Glomerular visceral epithelial cell (primary cell): Measurements from ENCODE around the gene PCNX2.
"Not testable (repeated sequence)": the region's sequence is repeated elsewhere in the genome, so short reads cannot be mapped to it uniquely, and the experiment has no call there.

Source experiments
- DNase-seq: peaks from one replicate; pipeline ENCODE4 v3.0.0-alpha.2; 2016; ENCODE audit errors: extremely low spot score

The PCNX2 gene

DNA sequence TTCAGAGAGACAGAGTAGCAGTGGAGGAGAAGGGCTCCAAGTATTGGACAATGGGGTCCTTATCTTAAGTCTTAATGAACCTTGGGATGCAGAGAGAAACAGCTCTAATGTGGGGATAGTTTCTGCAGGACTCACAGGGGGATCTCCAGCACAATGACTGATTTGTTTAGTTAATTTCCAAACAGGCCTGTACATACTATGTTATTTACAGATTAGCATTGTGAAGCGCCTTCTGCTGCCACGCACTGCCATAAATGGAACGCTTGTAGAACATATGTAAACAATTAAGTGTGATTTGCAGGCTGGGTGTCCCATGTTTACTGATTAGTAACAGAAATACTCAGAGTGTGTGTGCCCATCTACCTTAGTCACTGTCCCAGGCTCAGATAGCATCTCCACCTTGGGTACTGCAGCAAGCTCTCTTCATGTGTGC lies 289.0 kb downstream of the PCNX2 start:
- DNase-seq = no peak

DNA sequence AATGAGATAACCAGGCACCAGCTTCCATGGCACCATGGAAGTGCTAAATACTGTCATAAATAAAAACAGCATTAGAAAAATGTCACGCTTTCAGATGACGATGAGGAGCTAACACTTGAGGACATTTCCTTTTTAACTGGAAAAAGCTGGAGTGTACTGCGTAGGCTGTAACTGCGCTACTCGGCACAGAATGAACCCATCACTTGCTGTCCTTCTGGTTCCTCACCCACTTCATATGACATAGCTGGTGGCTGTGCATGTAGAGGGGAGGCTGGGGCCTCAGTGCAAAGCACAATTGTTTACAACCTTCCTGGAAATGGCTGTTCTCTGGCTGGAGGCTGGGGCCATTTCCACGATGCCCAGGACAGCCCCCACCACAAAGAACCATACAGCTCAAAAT lies 289.4 kb downstream of the PCNX2 start:
- DNase-seq = no peak

DNA sequence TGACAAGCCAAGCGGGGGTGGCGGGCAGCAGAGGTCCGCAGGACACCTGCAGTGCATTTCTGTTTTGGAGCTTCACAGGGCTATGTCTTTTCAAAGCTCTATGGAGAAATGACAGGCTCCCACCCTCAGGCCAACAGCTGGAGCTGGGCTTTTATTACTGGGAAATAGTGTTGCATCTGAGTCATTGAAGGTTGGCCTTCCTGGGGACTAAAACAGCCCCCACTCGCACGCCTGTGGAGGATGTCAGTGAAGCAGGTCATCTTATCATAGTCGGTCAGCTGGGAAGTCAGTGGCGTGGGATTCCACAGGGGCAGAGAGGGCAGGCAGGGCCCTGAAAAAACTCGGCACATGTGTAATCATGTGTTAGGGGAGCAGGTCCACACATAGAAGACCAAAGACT lies 289.8 kb downstream of the PCNX2 start:
- peak; percentile 77 for DNase-seq

DNA sequence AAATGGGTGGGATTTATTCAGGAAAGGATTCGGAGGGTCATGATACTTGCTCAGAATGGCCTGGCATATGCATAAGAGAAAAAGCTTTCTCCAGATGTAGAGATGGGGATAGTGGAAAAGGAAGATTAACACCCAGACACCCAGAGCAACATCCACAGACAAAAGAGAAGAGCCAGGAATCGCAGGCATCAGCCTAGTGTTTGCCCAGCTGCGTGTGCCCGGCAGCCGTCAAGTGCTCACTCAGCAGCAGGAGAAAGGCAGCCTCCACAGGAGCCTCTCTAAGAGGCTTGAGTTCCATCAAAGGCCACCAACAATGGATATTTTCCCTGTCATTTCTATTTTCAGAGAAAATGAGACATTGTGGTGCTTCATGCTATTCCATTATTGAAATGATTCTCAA lies 290.4 kb downstream of the PCNX2 start:
- no peak for DNase-seq

DNA sequence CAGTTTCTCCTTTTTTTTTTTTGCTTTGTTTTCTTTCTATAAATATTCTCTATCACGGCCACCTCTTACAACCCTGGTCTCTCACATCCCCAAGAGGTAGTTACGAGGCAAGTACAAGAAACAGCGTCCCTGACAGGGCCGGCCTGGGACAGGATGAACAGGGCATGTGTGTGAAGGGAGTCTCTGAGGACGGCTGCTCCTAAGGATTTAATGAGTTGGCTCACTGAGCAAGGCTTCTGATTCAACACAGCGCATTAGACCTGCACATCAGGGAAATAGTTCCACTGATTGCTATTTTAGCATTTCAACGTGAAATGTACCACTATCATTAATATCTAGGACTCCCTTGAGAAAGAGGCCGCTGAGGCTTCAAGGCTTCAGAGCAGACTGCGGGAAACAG lies 291.1 kb downstream of the PCNX2 start:
- no peak for DNase-seq

DNA sequence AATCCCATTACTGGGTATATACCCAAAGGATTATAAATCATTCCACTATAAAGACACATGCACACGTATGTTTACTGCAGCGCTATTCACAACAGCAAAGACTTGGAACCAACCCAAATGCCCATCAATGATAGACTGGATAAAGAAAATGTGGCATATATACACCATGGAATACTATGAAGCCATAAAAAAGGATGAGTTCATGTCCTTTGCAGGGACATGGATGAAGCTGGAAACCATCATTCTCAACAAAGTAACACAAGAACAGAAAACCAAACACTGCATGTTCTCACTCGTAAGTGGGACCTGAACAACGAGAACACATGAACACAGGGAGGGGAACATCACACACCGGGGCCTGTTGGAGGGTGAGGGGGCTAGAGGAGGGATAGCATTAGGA lies 291.9 kb downstream of the PCNX2 start:
- DNase-seq = not testable (repeated sequence)

DNA sequence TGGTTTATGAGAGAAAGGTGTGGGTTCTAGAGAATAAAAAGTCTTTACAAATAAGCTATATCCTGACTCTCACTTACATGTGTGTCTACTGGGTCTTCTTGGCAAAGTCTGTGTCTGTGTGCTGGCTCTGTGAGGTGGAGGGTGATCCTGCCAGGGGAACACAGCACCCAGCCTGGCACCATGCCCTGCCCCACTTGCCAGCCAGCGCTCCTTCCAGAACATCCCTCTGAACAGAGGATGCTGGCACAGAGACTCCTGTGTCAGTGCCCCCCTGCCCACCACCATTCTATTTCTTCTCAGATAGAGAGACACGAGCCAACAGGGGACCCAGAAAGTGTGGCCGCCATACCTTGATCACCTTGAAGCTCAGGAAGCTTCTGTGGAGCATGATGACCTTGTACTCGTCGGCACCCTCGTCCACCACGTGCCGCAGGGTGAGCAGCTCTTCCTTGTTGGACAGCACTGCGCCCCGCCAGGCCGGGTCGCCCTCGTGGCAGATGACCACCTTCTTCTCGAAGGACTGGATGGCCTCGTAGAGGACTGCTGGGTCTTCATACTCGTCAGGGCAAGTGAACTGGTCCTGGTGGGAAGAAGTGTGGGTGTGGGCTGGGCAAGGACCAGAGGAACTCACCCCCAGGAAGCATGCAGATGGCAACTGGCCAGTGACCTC lies 295.4 kb downstream of the PCNX2 start:
- DNase-seq = no peak

DNA sequence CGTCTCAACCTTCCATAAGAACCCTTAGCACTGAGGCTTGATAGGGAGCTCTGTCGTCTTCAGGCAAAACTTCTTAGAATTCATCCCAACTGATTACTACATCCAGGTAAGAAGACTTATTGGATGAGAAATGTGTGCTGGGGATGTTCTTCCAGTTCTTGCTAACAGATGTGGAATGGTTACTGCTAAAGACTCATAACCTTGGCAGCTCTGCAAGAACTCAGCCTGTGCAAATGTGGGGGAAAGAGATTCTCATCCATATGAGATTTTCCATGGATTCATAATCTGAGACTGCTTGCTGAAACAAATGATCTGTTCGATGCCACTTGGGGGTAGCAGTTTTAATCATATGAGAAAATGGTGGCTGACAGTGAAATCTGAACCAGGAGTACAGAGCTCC lies 296.9 kb downstream of the PCNX2 start:
- no peak for DNase-seq

DNA sequence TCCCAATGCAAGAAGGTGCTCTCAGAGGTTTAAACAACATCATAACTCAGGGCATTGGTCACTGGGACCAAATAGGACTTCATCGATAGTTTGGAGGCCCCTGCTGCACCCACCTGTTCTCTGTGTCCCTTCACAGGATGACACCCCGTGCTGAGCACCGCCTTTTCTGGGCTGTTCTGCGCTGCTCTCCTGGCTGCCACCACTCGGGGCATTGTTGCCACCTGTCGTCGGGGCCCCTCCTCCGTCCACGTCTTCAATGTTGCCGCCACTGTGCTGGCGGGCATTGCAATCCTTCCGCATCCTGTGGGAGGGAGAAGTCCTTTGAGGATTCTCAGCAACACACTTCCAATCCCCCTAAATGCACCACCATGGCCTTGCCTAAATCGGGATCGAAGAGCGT lies 297.4 kb downstream of the PCNX2 start:
- DNase-seq = no peak

DNA sequence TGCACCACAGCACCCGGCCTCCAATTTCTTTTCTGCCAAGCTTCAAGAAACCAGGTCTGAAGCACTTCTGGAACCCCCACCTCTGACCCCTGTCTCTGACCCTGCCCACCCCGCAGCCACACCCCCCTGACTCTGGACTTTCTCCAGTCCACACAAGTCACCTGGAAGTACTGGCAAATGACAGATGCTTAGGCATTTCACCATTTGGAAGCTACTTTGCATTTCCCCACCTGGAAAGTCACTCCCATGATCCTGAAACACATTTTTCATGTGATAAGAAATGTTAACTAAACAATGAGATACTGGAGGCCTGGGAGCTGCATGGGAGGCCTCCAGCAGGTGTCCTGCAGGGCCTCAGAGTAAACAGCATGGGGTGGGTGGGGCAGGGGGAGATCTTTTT lies 299.4 kb downstream of the PCNX2 start:
- no peak for DNase-seq

DNA sequence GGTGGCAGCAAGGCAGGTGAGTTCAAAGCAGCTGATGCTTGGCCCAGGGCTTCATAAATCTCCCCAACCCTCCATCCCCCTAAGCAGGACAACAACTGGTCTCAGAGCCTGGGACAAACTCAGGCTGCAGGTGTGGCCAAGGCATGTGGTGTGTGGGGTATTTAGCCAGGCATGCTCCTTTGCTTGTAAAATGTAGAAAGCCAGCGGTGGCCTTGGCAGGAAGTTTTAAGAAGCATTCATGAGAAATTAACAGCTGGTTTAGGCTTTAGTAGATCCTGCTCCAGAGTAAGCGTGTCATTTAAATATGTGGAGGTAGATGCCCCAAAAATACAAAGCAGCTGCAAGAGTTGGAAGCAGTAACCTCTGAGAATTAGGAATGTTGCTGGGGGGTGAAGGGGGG lies 300.3 kb downstream of the PCNX2 start:
- no peak for DNase-seq

DNA sequence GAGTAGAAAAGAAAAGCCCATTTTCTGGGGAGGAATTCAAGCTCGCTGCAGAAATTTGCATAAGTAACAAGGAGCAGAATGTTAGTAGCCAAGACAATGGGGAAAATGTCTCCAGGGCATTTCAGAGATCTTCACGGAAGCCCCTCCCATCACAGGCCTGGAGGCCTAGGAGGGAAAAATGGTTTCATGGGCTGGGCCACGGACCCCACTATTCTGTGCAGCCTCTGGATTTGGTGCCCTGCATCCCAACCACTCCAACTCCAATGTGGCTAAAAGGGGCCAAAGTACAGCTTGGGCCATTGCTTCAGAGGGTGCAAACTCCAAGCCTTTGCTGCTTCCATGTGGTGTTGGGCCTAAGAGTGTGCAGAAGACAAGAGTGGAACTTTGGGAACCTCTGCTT lies 302.0 kb downstream of the PCNX2 start:
- no peak for DNase-seq

DNA sequence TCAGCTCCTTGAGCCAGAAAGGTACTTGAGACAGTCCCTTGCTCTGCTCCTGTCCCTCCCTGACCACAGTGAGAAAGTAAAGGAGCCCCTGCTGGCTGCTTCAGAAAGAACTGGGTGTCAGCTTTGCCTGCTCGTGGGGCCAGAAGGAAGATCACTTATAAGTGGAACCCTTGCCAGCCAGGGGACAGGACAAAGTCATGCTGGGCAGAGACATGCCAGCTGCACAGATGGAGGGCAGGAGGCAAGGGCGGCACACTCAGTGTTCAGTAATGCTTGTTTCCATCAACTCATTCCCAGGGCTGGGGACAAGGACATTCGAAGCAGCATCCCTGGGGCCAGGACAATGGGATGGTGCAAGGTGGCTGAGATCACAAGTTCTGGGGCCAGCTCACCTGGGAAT lies 303.3 kb downstream of the PCNX2 start:
- DNase-seq = no peak

DNA sequence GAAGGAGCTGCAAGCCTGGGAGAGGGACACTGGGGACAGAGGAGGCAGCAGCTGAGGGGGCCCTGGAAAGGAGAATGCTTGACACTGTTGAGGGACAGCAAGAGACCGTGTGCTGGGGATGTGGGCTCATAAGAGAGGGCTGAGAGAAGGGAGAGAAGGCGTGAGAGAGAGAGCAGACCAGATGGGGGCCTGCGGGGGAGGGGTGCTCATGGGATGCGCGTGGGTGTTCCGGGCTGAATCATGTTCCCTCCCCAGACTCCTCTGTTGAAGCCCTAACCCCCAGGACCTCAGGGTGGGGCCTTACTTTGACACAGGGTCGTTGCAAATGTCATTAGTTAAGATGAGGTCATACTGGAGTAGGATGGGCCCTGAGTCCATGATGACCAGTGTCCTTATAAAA lies 304.3 kb downstream of the PCNX2 start:
- no peak for DNase-seq

DNA sequence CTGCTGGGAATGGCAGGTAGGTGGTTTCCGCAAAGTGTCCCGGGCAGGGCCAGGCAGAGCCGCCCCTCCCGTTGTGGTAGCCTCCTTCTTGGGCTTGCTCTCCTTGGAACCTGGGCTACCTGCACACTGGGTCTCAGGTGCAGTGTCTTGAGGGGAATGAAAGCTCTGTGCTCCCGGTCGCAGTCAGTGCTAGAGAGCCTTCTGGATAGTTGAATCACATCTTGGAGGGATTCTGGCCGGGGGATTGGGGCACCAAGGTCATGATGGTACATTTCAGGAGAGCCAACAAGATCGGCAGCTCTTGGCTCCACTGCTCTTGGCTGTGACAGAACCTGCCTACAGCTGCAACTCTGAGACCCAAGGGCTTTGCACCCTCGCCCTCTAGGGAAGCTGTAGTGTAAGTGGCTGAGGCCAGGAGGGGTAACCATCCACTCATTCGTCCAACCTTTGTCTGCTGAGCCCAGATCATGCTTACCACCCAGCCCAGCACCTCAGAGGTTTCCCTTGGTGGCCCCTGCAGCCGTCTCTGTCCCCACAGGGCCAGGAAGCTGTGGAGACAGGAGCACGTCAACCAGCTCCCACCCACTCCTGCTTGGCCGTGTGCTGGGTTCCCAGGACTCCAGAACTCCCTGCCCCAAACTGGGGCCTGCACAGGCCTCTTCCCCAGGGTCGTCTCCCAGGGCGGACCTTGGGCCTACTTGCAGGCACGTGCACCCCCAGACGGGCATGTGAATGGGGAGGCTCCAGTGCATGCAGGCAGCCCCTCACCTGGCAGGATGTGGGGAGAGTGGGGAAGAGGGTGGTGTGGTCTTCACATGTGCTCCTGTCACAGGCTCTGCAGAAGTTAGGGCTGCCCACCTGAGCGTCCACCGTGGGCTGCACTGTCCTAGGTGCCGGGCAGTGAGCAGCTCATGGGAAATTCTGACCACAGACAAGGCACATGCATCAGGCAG lies 305.1 kb downstream of the PCNX2 start:
- DNase-seq = no peak

DNA sequence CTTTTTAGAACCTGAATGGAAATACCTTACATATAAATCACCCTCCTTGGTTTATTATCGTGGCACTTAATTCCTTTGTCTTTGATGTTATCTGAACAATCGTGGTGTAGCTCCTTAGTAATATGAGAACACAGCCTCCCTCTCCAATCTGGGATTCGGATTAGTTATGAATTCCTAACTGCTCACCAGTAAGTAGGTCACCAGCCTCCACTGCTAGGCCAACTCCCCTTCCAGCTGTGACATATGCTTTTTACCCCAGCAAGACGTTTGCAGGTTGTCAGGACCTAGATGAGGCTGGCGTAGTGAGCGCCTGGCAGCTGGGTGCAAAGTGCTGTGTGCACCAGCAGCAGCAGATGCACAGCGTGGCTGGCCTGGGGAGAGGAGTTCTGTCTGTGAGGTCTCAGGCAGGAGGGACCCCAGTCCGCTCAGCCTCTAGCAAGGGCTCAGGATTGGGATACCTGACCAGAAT lies 306.9 kb downstream of the PCNX2 start:
- peak; percentile 16 for DNase-seq

DNA sequence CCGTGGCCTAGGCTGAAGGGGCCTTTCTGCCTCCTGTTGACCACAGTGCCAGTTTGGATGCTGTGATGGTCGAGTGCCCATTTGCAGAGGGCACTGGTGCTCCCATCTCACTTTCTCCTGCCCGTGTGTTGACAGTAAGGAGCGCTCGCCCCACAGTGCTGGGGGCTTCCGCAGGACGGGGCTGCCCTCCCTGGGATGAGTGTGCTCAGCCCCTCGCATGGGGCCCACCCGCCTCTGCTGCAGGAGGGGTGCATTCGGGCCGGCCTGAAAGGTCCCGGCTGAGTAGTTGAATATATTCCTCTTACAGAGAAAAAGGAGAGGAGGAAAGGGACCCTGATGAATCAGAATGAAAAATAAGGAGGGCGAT lies 307.8 kb downstream of the PCNX2 start:
- no peak for DNase-seq

DNA sequence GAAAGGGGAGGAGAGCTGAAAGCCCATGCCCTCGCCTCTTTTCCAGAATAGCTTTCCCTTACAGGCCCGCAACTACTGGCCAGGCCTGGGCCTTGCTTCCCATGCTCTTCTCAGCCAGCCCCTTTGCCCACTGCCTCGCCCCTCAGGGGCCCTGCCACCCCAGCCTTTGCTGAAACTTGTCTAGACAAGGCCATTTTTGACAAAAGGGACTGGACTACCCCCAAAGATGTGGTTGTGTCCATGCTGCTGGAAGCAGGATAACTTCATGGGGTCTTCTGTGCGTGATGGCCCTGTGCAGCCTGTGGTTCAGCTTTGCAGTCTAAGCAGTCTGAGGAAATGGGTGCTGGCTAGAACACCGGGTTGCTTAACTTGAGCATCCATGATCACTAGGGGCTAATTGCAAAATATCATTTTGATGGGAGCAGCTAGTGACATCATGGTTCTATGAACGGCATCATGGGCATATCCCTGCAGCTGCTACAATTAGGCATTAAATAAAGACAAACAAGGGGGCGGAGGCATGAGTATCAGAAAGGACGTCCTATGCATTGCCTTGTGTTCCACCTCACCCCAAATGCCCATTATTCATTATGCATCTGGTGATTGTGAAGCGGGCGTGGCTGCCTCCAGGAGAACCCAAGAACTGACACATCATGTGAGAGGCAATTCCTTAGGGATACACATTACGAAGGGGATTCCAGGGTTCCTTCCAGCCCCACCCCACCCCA lies 308.3 kb downstream of the PCNX2 start:
- DNase-seq = no peak

DNA sequence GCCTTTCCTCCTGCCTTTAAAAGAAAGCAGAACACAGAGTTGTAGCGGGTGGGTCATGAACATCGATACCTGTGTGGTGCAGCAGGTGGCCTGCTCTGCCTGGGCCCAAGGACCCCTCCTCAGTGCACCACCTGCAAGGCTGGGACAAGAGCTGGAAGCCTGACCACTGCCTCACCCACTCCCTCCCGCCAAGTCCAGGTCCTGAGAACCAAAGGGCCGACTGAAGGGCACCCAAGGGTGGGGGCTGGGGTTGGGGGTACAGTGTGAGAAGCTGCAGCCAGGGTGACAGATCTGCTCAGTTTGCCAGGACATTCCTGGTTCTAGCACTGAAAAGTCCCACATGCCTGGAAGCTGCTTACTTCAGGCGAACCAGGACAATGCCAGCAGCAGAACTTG lies 309.0 kb downstream of the PCNX2 start:
- no peak for DNase-seq

DNA sequence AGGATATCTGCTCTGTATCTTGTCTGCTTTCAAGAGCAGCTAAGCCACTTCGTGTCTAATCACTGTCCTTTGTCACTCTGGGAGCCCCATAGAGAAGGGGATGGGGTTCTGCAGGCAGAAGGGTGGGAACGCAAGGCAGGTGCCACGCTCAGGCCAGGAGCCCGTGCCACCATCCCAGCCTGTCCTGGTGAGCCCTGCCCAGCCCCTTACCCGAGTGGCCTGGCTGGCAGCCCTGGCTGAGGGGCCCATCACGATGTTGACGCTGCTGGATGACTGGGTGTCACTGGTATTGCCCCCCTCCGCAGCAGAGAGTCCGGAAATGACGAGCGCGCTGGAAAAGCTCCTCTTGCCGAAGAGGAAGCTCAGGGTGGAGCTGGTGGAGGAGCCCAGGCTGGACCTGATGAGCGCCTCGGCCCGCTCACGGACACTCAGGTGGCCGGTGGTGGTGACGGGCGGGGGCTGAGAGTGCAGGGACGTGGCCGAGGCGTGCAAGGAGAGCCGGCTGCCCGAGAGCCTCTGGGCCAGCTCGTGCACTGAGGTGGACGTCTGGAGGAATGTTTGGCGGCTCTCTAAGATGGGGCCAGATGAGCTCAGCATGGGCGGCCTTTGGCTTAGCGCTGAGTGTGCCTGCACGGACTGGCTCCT lies 309.5 kb downstream of the PCNX2 start:
- DNase-seq = no peak

DNA sequence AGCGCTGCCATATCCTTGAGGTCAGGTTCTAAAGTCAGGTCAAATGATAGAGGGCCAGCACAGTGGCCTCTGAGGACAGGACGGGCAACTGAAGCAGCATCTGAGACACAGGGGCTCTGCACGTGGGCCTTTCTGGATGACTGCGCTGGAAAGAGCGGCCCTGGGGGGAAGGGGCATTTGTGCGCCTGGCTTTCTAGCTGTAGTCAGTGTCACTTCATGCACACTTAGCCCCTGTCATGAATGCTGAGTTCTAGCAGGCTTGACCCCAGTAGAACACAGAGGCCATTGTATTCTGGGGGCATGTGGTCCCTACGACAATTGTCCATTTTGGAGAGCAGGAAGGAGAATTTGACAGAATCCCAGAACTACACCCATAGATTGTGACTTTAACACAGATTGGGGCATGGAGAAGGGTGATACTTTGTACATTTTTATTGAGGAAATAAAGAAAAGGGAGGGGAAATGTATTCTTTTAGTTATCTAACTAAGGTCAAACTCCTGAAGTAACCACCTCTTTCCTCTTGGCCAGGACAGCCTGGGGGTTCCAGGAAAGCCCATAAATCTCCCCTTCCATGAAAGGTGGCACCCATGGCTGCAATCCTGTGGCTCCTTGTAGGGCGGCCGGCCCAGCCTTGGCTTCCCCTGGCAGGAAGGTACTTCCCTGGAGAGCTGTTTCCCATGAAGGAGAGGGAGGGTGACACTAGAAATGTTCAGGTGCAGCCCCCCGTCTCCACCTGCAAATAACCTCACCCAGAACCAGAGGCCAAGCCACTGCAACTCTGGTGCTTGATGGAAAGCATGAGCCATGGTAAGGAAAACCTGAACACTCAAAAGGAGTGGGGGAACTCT lies 310.7 kb downstream of the PCNX2 start:
- no peak for DNase-seq
